GM21360 (cell line): ENCODE results near the gene CHL1.

Experiments
- ATAC-seq: cut with Tn5 transposase; IDR thresholded peaks from one replicate; pipeline ENCODE4 v1.9.1; 2021; ENCODE audit warnings: mild to moderate bottlenecking, moderate library complexity; ENCODE audit not compliant: unreplicated experiment

The CHL1 gene

GRCh38 chr3:380801-381200 lies 184.2 kb downstream of the CHL1 start:
- no peak for ATAC-seq

DNA sequence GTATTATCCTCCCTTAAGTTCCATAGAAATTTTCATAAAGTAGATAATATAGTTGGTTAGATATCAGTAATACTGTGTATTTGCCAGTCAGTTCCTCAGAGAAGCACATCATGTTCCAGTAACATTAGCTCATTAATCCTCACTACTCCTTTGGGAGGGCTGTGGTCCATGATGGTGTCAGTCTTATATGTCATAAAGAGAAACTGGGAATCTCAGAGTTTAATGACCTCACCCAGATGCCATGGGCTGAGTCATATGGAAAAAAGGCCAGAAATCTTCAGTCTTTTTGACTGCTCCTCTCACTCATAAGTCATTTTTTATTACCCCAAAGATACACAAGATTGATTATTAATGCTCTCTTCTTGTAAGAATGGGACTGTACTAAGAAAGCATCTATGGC lies 188.6 kb downstream of the CHL1 start:
- ATAC-seq = no peak

DNA sequence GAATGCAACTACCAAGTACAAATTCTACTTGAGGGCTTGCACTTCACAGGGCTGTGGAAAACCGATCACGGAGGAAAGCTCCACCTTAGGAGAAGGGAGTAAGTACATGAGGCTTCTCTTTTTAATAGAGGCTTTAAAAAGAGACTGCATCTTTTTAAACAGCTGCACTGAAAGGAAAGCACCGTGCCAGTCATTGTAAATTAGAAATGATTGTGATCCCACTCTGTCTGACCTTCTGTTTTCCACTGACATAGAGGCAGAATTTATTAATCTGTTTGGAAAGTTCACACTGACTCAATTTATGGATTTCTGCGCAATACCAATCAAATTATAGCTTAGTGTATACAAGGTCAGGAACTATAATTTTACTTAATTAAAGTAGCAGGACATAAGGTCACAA lies 198.2 kb downstream of the CHL1 start:
- ATAC-seq = no peak

DNA sequence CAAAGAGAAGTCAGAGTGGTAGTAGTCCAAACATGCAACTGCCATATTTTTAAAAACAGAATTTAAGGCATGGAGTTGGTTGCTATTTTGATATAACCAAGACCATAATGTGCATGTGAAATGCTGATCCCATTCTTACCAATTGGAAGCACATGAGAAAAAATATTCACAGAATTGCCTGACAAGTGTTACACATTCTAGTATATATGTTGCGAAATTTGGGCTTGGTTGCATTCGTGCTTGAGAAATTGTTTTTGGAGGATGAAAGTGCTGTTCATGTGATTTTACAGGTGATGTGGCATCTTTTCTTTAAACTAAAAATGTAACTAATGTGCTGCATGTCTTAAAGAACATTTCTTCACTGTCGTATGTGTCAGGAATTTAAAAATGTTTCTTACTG lies 199.7 kb downstream of the CHL1 start:
- ATAC-seq = no peak

DNA sequence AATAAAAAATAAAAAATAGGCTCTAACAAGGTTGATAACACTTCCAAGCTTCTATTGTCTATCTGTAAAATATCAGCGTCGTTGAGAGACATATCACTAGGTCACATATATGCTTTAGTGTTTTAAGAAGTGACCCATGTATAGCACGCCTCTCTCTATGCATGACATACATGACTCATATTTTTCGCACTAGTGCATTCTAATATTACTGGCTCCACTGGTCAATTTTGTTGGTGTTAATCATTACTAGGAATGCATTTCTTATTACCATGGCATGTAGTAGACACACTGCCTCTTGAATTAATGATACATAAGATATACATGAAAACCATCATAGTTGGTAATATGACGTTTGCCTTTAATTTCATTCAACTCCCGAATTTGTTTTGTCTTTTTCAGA lies 203.1 kb downstream of the CHL1 start:
- no peak for ATAC-seq

DNA sequence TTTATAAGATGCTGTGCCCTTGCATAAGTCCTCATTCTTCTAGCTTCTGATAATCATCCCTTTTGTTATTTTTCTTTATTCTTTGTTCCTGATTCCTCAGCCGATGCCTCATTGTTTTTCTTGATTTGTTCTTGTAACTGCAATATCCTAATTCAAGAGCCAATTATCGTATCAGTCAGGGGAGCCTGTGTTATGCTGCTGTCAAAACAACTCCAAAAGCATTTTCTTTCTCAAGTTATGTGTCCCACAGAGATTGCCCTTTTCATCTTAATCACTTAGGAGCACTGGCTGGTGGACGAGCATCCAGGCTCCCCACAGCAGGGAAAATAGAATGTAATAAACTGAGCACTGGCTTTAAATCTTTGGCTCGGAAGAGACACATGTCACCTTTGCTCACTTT lies 207.3 kb downstream of the CHL1 start:
- no peak for ATAC-seq

GRCh38 chr3:409011-409410 lies 212.4 kb downstream of the CHL1 start:
- ATAC-seq = no peak

DNA sequence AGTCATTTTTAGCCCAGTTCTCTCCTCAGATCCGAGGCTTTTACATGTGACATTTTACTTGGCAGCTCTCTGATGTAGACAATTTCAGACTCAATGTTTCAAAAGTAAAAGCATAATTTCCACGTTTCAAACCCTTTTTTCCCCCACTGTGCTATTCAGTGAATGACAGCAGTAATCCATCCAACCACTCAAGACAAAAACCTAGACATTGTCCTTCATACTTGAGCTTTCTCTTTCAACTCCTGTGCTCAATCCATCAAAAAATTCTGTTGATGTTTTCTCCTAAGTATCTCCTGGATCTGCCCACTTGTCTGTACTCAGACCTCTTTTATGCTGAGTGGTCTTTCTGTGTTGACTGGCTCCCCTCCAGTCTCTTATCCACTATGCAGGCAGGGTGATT lies 214.7 kb downstream of the CHL1 start:
- no peak for ATAC-seq

GRCh38 chr3:414063-414462 lies 217.5 kb downstream of the CHL1 start:
- no peak for ATAC-seq

GRCh38 chr3:418239-418929 lies 221.8 kb downstream of the CHL1 start:
- ATAC-seq = no peak

- ATAC-seq = peak; percentile 72
Observed at GRCh38 chr3:420584-420983, 224.0 kb downstream of the CHL1 start.

GRCh38 chr3:425079-425478 lies 228.5 kb downstream of the CHL1 start:
- ATAC-seq = no peak

DNA sequence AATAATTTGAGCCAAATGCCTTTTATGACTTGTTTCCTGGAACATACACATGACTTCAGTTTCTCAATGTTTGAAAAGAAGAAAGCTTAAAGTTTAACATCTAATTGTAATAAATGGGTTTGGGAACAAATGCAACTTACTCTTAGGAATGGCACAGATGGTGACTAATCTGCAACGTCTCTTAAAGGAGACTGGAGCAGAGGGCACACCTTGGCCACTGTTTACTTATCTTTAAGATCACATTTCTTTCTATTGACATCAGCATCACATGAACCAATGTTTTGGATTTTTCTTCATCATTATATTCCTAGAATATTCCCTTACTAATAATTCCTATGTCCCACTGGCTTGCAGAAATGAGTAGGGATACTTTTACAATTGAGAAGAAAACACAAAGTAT lies 229.5 kb downstream of the CHL1 start:
- no peak for ATAC-seq

- no peak for ATAC-seq
Observed at GRCh38 chr3:427128-427527, 230.6 kb downstream of the CHL1 start.

GRCh38 chr3:430186-430585 lies 233.6 kb downstream of the CHL1 start:
- ATAC-seq = no peak

- no peak for ATAC-seq
Observed at GRCh38 chr3:435161-435560, 238.6 kb downstream of the CHL1 start.

DNA sequence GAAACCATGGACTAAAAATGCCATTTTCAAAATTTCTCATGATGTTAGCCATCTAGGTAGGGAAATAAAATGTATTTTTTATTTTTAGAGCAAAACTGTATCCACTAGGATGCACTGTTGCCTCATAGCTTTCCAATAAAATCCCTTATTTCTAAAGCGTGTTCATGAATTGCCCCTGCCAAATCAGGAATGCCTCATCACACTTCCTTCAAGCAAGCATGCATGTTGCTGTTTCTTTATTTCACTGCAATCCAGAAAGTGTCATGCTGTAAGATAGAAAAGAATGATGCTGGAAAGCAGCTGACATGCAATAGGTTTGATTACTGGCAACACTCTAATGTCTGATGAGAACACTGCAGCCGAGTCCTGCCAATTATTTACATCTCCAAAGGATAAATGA lies 239.5 kb downstream of the CHL1 start:
- ATAC-seq = no peak

DNA sequence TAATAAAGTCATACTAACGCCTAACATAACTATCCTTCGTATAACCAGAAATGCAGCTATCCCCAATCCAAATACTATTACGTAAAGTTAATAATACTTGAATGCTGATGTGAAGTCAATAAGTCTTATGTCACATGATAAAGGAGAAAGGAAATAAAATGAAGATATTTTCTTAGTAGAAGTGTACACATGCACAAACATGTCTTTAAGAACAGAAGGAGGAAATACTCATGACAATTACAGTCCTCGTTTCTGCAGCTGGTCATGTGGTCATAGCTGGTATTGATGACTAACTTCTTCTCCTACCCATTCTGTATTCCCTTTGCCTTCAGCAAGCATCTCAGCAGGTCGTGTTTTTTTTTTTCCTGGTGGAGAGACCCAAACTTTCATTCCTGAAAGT lies 244.3 kb downstream of the CHL1 start:
- no peak for ATAC-seq

- ATAC-seq = no peak
Observed at GRCh38 chr3:445960-446359, 249.4 kb downstream of the CHL1 start.

- ATAC-seq = no peak
Observed at GRCh38 chr3:447671-448070, 251.1 kb downstream of the CHL1 start.

GRCh38 chr3:449711-450110 lies 253.1 kb downstream of the CHL1 start:
- no peak for ATAC-seq

GRCh38 chr3:452221-452620 lies 255.7 kb downstream of the CHL1 start:
- no peak for ATAC-seq

GRCh38 chr3:453106-453505 lies 256.5 kb downstream of the CHL1 start:
- no peak for ATAC-seq
